ENCODE data around the gene SLC38A3.

SLC38A3 gene

DNA sequence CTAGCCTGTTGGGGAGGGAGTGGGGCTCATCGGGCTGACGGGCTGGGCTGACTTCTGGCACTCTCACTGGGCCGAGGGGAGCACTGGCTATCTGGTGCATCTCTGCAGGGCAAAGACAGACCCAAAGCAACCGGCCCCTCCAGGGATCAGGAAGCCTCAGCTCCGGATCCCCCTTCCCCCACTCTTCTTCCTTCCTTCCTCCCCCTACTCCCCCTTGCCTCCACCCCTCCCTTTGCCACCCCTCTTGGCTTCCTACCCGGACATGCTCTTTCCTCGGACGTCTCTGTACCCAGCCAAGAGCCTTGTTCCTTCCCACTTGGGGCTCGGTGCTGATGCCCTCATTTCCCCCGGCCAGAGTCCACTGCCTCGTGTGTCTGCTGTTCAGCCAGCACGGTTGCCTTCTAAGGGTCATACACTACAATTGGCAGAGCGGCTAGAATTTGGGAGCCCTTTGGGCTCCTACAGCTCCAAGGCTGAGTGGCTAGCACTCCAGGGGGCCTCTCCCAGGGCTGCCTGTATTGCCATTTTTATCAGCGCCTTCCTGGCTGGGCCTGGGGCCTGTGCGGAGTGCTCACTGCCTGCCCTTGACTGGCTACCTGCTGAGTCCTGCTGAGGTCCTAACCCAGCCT, 39.0 kb upstream of the SLC38A3 start:
- Histone ChIP-seq H3K4me1 (ENCODE audit: control extremely low read depth in 1 of 4, control insufficient read depth in 4 of 4, insufficient read depth in 4 of 4, low read length in 3 of 4) (peaks cover 0 to 9% (median 3%) of the 10 kb centered on the region in 4 experiments), H3K27ac (ENCODE audit: insufficient read depth in 1 of 2, low read depth in 1 of 2, low read length in 2 of 2, poor library complexity in 1 of 2, severe bottlenecking in 2 of 2) (no peak overlapping the region), H3K9me3 (ENCODE audit: control extremely low read depth in 1 of 5, control insufficient read depth in 4 of 5, insufficient read depth in 2 of 5, low read depth in 1 of 5, low read length in 4 of 5) (no peaks in the 10 kb centered on the region), H3K27me3 (replicated peaks in 2 of 5; ENCODE audit: control insufficient read depth in 4 of 5, insufficient read depth in 5 of 5, low read length in 4 of 5) (no peaks in the 10 kb centered on the region), H3K4me3 (ENCODE audit: control insufficient read depth in 1 of 7, extremely low read depth in 1 of 7, insufficient read depth in 4 of 7, low read depth in 2 of 7, low read length in 6 of 7) (no peak overlapping the region), H3K36me3 (ENCODE audit: control insufficient read depth in 4 of 4, insufficient read depth in 4 of 4, low read length in 3 of 4) (no peaks in the 10 kb centered on the region)
- 54% methylated on average over 12 of the region's 15 CpGs for WGBS (ENCODE audit: insufficient coverage)
- ChIA-PET CTCF (interaction anchor here (0.8 to 2.1 kb wide), 7 partner anchors 8 to 59 kb away, joined by 3 to 6 read pairs (median 3); no protein-coding TSS in a partner anchor), POLR2A (no interaction called here)
- DNase-seq = no peak

DNA sequence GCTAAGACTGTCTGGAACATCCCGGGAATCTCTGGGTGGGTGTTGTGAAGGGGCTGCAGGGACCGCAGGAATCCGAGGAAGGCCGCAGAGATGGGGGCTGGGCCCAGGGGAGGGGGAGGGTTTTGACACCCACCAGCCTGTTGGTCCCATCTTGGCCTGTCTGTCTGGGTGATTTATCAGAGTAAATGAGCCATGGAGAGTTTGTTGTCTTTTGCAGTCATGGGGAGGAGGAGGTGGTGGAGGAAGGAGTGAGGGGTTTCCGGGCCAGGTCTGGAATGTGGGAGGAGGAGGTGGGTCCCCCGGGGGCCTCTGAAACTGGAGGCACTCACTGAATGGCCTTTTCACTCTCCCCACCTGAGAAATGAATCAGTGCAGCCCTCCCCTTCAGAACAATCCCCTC, 38.5 kb upstream of the SLC38A3 start:
- no peak overlapping the region for H3K4me3 ChIP-seq (ENCODE audit: control insufficient read depth in 1 of 7, extremely low read depth in 1 of 7, insufficient read depth in 4 of 7, low read depth in 2 of 7, low read length in 6 of 7)
- no peaks in the 10 kb centered on the region for H3K27me3 ChIP-seq (replicated peaks in 2 of 5; ENCODE audit: control insufficient read depth in 4 of 5, insufficient read depth in 5 of 5, low read length in 4 of 5)
- POLR2A ChIA-PET = no interaction called here
- 91% methylated on average over 4 of the region's 6 CpGs for WGBS (ENCODE audit: insufficient coverage)
- H3K36me3 ChIP-seq (ENCODE audit: control insufficient read depth in 4 of 4, insufficient read depth in 4 of 4, low read length in 3 of 4) = no peaks in the 10 kb centered on the region
- peaks cover 0 to 14% (median 3%) of the 10 kb centered on the region in 4 experiments for H3K4me1 ChIP-seq (ENCODE audit: control extremely low read depth in 1 of 4, control insufficient read depth in 4 of 4, insufficient read depth in 4 of 4, low read length in 3 of 4)
- no peak for DNase-seq
- no peaks in the 10 kb centered on the region for H3K9me3 ChIP-seq (ENCODE audit: control extremely low read depth in 1 of 5, control insufficient read depth in 4 of 5, insufficient read depth in 2 of 5, low read depth in 1 of 5, low read length in 4 of 5)
- no peak overlapping the region for H3K27ac ChIP-seq (ENCODE audit: insufficient read depth in 1 of 2, low read depth in 1 of 2, low read length in 2 of 2, poor library complexity in 1 of 2, severe bottlenecking in 2 of 2)
- CTCF ChIA-PET = interaction anchor here (0.6 to 1.8 kb wide), 3 partner anchors 8 to 378 kb away, joined by 3 to 4 read pairs (median 3); no protein-coding TSS in a partner anchor

DNA sequence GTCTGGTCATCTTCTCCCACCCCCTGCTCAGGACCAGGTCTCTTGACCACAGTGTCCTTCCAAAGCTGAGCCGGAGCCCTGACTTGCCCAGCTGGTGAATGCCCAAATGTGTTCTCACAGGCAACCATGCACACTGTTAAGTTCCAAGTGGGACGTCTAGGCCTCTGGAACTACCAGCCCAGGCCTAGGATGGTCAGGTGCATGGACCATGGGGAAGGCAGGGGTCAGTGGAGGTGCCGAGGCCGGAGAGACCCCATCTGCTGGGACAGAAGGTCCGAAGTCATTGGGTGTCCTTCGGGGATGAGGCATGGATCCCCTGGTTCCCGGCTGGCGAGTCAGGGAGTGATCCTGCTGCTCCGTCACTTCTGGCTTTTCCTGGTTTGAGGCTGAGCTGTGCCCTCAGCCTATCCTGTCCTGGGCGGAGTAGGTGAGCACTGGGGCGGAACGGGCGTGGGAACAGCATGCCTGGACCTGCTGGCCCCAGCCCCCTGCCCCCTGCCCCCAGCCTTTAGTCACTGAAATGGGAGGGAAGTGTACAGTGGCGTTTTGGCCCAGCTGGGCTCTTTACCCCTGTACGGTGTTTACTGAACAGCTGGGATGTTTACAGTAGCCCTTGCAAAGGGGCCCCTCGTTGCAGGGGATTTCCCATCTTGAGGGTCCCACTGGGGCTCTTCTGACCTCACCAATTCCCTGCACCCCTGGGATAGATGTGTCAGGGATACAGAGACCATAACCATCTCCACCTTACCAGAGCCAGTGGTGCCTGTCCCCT, 37.8 kb upstream of the SLC38A3 start:
- Histone ChIP-seq H3K27ac (ENCODE audit: insufficient read depth in 1 of 2, low read depth in 1 of 2, low read length in 2 of 2, poor library complexity in 1 of 2, severe bottlenecking in 2 of 2) (no peak overlapping the region), H3K36me3 (ENCODE audit: control insufficient read depth in 4 of 4, insufficient read depth in 4 of 4, low read length in 3 of 4) (no peaks in the 10 kb centered on the region), H3K4me1 (ENCODE audit: control extremely low read depth in 1 of 4, control insufficient read depth in 4 of 4, insufficient read depth in 4 of 4, low read length in 3 of 4) (peaks cover 0 to 14% (median 3%) of the 10 kb centered on the region in 4 experiments), H3K4me3 (ENCODE audit: control insufficient read depth in 1 of 7, extremely low read depth in 1 of 7, insufficient read depth in 4 of 7, low read depth in 2 of 7, low read length in 6 of 7) (no peak overlapping the region), H3K27me3 (replicated peaks in 2 of 5; ENCODE audit: control insufficient read depth in 4 of 5, insufficient read depth in 5 of 5, low read length in 4 of 5) (no peaks in the 10 kb centered on the region), H3K9me3 (ENCODE audit: control extremely low read depth in 1 of 5, control insufficient read depth in 4 of 5, insufficient read depth in 2 of 5, low read depth in 1 of 5, low read length in 4 of 5) (no peaks in the 10 kb centered on the region)
- CTCF ChIA-PET = interaction anchor here (0.6 to 1.8 kb wide), 5 partner anchors 9 to 379 kb away, joined by 3 to 4 read pairs (median 3); no protein-coding TSS in a partner anchor
- POLR2A ChIA-PET = no interaction called here
- no peak for DNase-seq
- WGBS (ENCODE audit: insufficient coverage) = 90% methylated on average over 9 of the region's 16 CpGs

GRCh38 chr3:50167841-50168209, 37.2 kb upstream of the SLC38A3 start:
- no peak for DNase-seq
- POLR2A ChIA-PET = no interaction called here
- 100% methylated on average over 2 of the region's 7 CpGs for WGBS (ENCODE audit: insufficient coverage)
- H3K36me3 ChIP-seq (ENCODE audit: control insufficient read depth in 4 of 4, insufficient read depth in 4 of 4, low read length in 3 of 4) = no peaks in the 10 kb centered on the region
- H3K27me3 ChIP-seq (replicated peaks in 2 of 5; ENCODE audit: control insufficient read depth in 4 of 5, insufficient read depth in 5 of 5, low read length in 4 of 5) = no peaks in the 10 kb centered on the region
- H3K9me3 ChIP-seq (ENCODE audit: control extremely low read depth in 1 of 5, control insufficient read depth in 4 of 5, insufficient read depth in 2 of 5, low read depth in 1 of 5, low read length in 4 of 5) = no peaks in the 10 kb centered on the region
- peaks cover 0 to 14% (median 3%) of the 10 kb centered on the region in 4 experiments for H3K4me1 ChIP-seq (ENCODE audit: control extremely low read depth in 1 of 4, control insufficient read depth in 4 of 4, insufficient read depth in 4 of 4, low read length in 3 of 4)
- no peak overlapping the region for H3K27ac ChIP-seq (ENCODE audit: insufficient read depth in 1 of 2, low read depth in 1 of 2, low read length in 2 of 2, poor library complexity in 1 of 2, severe bottlenecking in 2 of 2)
- CTCF ChIA-PET = interaction anchor here (1.2 to 1.8 kb wide), 3 partner anchors 11 to 42 kb away, joined by 3 to 4 read pairs (median 3); no protein-coding TSS in a partner anchor
- H3K4me3 ChIP-seq (ENCODE audit: control insufficient read depth in 1 of 7, extremely low read depth in 1 of 7, insufficient read depth in 4 of 7, low read depth in 2 of 7, low read length in 6 of 7) = no peak overlapping the region

- Histone ChIP-seq H3K4me1 (ENCODE audit: control extremely low read depth in 1 of 4, control insufficient read depth in 4 of 4, insufficient read depth in 4 of 4, low read length in 3 of 4) (peaks cover 0 to 14% (median 3%) of the 10 kb centered on the region in 4 experiments), H3K9me3 (ENCODE audit: control extremely low read depth in 1 of 5, control insufficient read depth in 4 of 5, insufficient read depth in 2 of 5, low read depth in 1 of 5, low read length in 4 of 5) (no peaks in the 10 kb centered on the region), H3K27ac (ENCODE audit: insufficient read depth in 1 of 2, low read depth in 1 of 2, low read length in 2 of 2, poor library complexity in 1 of 2, severe bottlenecking in 2 of 2) (no peak overlapping the region), H3K27me3 (replicated peaks in 2 of 5; ENCODE audit: control insufficient read depth in 4 of 5, insufficient read depth in 5 of 5, low read length in 4 of 5) (no peaks in the 10 kb centered on the region), H3K4me3 (ENCODE audit: control insufficient read depth in 1 of 7, extremely low read depth in 1 of 7, insufficient read depth in 4 of 7, low read depth in 2 of 7, low read length in 6 of 7) (no peak overlapping the region), H3K36me3 (ENCODE audit: control insufficient read depth in 4 of 4, insufficient read depth in 4 of 4, low read length in 3 of 4) (no peaks in the 10 kb centered on the region)
- ChIA-PET CTCF (interaction anchor here (1.3 to 1.8 kb wide), 2 partner anchors 28 to 42 kb away, joined by 3 to 4 read pairs; no protein-coding TSS in a partner anchor), POLR2A (no interaction called here)
- no peak for DNase-seq
- WGBS (ENCODE audit: insufficient coverage) = 94% methylated on average over 9 of the region's 9 CpGs
Observed at GRCh38 chr3:50168388-50168787, 36.7 kb upstream of the SLC38A3 start.

- ChIA-PET CTCF (interaction anchor here (0.8 to 1.3 kb wide), 2 partner anchors 29 to 91 kb away, joined by 3 read pairs; no protein-coding TSS in a partner anchor), POLR2A (no interaction called here)
- no peaks in the 10 kb centered on the region for H3K36me3 ChIP-seq (ENCODE audit: control insufficient read depth in 4 of 4, insufficient read depth in 4 of 4, low read length in 3 of 4)
- no peaks in the 10 kb centered on the region for H3K9me3 ChIP-seq (ENCODE audit: control extremely low read depth in 1 of 5, control insufficient read depth in 4 of 5, insufficient read depth in 2 of 5, low read depth in 1 of 5, low read length in 4 of 5)
- WGBS (ENCODE audit: insufficient coverage) = 100% methylated on average over 6 of the region's 6 CpGs
- H3K4me3 ChIP-seq (ENCODE audit: control insufficient read depth in 1 of 7, extremely low read depth in 1 of 7, insufficient read depth in 4 of 7, low read depth in 2 of 7, low read length in 6 of 7) = no peak overlapping the region
- peaks cover 0 to 17% (median 4%) of the 10 kb centered on the region in 4 experiments for H3K4me1 ChIP-seq (ENCODE audit: control extremely low read depth in 1 of 4, control insufficient read depth in 4 of 4, insufficient read depth in 4 of 4, low read length in 3 of 4)
- no peak for DNase-seq
- H3K27ac ChIP-seq (ENCODE audit: insufficient read depth in 1 of 2, low read depth in 1 of 2, low read length in 2 of 2, poor library complexity in 1 of 2, severe bottlenecking in 2 of 2) = no peak overlapping the region
- no peaks in the 10 kb centered on the region for H3K27me3 ChIP-seq (replicated peaks in 2 of 5; ENCODE audit: control insufficient read depth in 4 of 5, insufficient read depth in 5 of 5, low read length in 4 of 5)
Observed at GRCh38 chr3:50168791-50169190, 36.3 kb upstream of the SLC38A3 start.

Data from common myeloid progenitor, CD34-positive (primary cell).